Activated B cell treated with CpG ODN at 0.5 μM for 24 hours (primary cell): Measurements from ENCODE around the gene TFIP11. TPM values are rescaled to one million over a fixed set of nuclear protein-coding genes. Genes with fewer than 3 reads are reported as not detected.
A peak's percentile ranks its signal among the peaks of the same experiment; 100 is the strongest.

ENCODE experiments used
- ATAC-seq: fragments of 200-7000 bp; cut with Tn5 transposase; one replicate; pipeline ENCODE4 v1.10.0; 2021; ENCODE audit warnings: low read depth, mild to moderate bottlenecking, moderate library complexity
- CTCF ChIA-PET: fragments of 350-600 bp; sonication (Branson Sonifier 250); formaldehyde crosslinking; loops from one replicate; lab custom pipeline; 2021; ENCODE audit warnings: antibody characterized with exemption; lab: Charles Lee
- POLR2A ChIA-PET: fragments of 350-600 bp; sonication (Branson Sonifier 250); formaldehyde crosslinking; loops from one replicate; lab custom pipeline; 2021; ENCODE audit warnings: antibody characterized with exemption; lab: Charles Lee
- DNase-seq: peaks from one replicate; pipeline ENCODE4 v3.0.0; 2022
- H3K27ac Mint-ChIP-seq: one replicate; pipeline ENCODE4 v1.8.0; 2020; ENCODE audit warnings: mixed read lengths
- H3K27me3 Mint-ChIP-seq: one replicate; pipeline ENCODE4 v1.8.0; 2021; ENCODE audit warnings: mixed read lengths
- H3K36me3 Mint-ChIP-seq: one replicate; pipeline ENCODE4 v1.8.0; 2021; ENCODE audit warnings: low read depth, mixed read lengths
- H3K4me1 Mint-ChIP-seq: one replicate; pipeline ENCODE4 v1.8.0; 2021; ENCODE audit warnings: mixed read lengths
- H3K4me3 Mint-ChIP-seq: one replicate; pipeline ENCODE4 v1.8.0; 2020; ENCODE audit warnings: mild to moderate bottlenecking, mixed read lengths
- H3K9me3 Mint-ChIP-seq: one replicate; pipeline ENCODE4 v1.8.0; 2020; ENCODE audit warnings: mixed read lengths
- CTCF ChIP-seq: fragments of 200-600 bp; IDR thresholded peaks from one replicate; pipeline ENCODE4 v1.8.0; 2022; ENCODE audit warnings: antibody characterized with exemption, mild to moderate bottlenecking
- intact Hi-C: fragments of 100-400 bp; cut with micrococcal nuclease; formaldehyde crosslinking; loops from one replicate; pipeline ENCODE4 v1.15.1; 2024
- total RNA-seq: library from RNA; stranded (reverse); gene quantifications from 2 replicates; pipeline ENCODE4 v1.2.3, GENCODE V29; 2022

The TFIP11 gene
- total RNA-seq, 1 donor from 2014 or later, result 59.0 TPM

GRCh38 chr22:26485806-26486390 lies 26.4 kb downstream of the TFIP11 start:
- ChIA-PET CTCF (no interaction called here), POLR2A (no interaction called here)
- Mint-ChIP-seq H3K4me3 (peak overlapping the region; percentile 17), H3K36me3 (peaks cover 48% of the 10 kb centered on the region), H3K27ac (no peak overlapping the region), H3K27me3 (no peaks in the 10 kb centered on the region), H3K4me1 (peaks cover 47% of the 10 kb centered on the region), H3K9me3 (no peaks in the 10 kb centered on the region)
- intact Hi-C loops, result no loop called here
- TF ChIP-seq CTCF, result no peak
- ATAC-seq (no peak), DNase-seq (no peak)

- Mint-ChIP-seq H3K4me3 (peak overlapping the region; percentile 17), H3K27me3 (no peaks in the 10 kb centered on the region), H3K4me1 (peaks cover 56% of the 10 kb centered on the region), H3K27ac (peak overlapping the region; percentile 94), H3K9me3 (no peaks in the 10 kb centered on the region), H3K36me3 (peaks cover 42% of the 10 kb centered on the region)
- no peak for DNase-seq
- ChIA-PET POLR2A (interaction anchor here (1.7 to 4.0 kb wide), 4 partner anchors 18 to 189 kb away, joined by 7 to 37 read pairs (median 22); partner anchors contain the start of gene TFIP11), CTCF (interaction anchor here (2.3 kb wide), 1 partner anchor 18 kb away, joined by 9 read pairs; no protein-coding TSS in a partner anchor)
- no peak for ATAC-seq
- intact Hi-C loops, result no loop called here
- no peak for TF ChIP-seq CTCF
These were observed 27.3 kb downstream of the TFIP11 start for GRCh38 chr22:26485013-26485412.

- CTCF ChIA-PET, result interaction anchor here (0.9 to 2.3 kb wide), 2 partner anchors 19 to 54 kb away, joined by 3 to 9 read pairs; no protein-coding TSS in a partner anchor
- Mint-ChIP-seq H3K4me3 (peak overlapping the region; percentile 91), H3K27me3 (no peaks in the 10 kb centered on the region), H3K9me3 (no peaks in the 10 kb centered on the region), H3K4me1 (peaks cover 61% of the 10 kb centered on the region), H3K27ac (peak overlapping the region; percentile 94), H3K36me3 (peaks cover 37% of the 10 kb centered on the region)
- ATAC-seq (no peak), DNase-seq (no peak)
- POLR2A ChIA-PET, result interaction anchor here (0.7 to 4.0 kb wide), 13 partner anchors 10 to 1435 kb away, joined by 3 to 37 read pairs (median 6); partner anchors contain the start of genes PITPNB and TFIP11
- intact Hi-C loops, result loop anchor here (5.0 kb wide), 2 partner anchors 103 to 1318 kb away; partner anchors contain the start of gene MN1
- no peak for TF ChIP-seq CTCF
These were observed 27.9 kb downstream of the TFIP11 start for GRCh38 chr22:26484360-26484706.

- Mint-ChIP-seq H3K36me3 (peaks cover 34% of the 10 kb centered on the region), H3K9me3 (no peaks in the 10 kb centered on the region), H3K27ac (peak within 1 kb of the TSS; percentile 94), H3K27me3 (no peaks in the 10 kb centered on the region), H3K4me3 (peak within 1 kb of the TSS; percentile 91), H3K4me1 (peaks cover 67% of the 10 kb centered on the region)
- ATAC-seq (peak; percentile 80), DNase-seq (peak; percentile 98)
- ChIA-PET POLR2A (interaction anchor here (0.6 to 4.0 kb wide), 24 partner anchors 10 to 1928 kb away, joined by 3 to 37 read pairs (median 5); partner anchors contain the start of genes PITPNB, SNRPD3 and TFIP11), CTCF (interaction anchor here (0.9 to 2.3 kb wide), 4 partner anchors 19 to 184 kb away, joined by 3 to 9 read pairs (median 4); no protein-coding TSS in a partner anchor)
- no peak for TF ChIP-seq CTCF
- intact Hi-C loops, result loop anchor here (1.0 to 5.0 kb wide), 4 partner anchors 29 to 1319 kb away; partner anchors contain the start of genes ASPHD2, MN1 and TFIP11
These were observed 28.6 kb downstream of the TFIP11 start, which contains the start of the genes HPS4 and SRRD for GRCh38 chr22:26483439-26484359. Gene HPS4, minus strand, starts transcription at chr22:26483783. Its CDS starts 2,021 bp downstream, at chr22:26481762. Gene SRRD, plus strand, starts transcription at chr22:26483877. Its CDS starts 14 bp downstream, at chr22:26483891.
